HepG2 (cell line): Measurements from ENCODE around the gene TJAP1. TPM values are rescaled to one million over a fixed set of nuclear protein-coding genes. Genes with fewer than 3 reads are reported as not detected.
A peak's percentile ranks its signal among the peaks of the same experiment; 100 is the strongest.

Experiments used
- GPN1 ChIP-seq: sonication (generic); formaldehyde crosslinking; IDR thresholded peaks from 2 replicates; pipeline ENCODE4 v1.5.1; 2020; ENCODE audit warnings: missing genetic modification reagents, borderline replicate concordance
- NR3C1 ChIP-seq: sonication (generic); formaldehyde crosslinking; IDR thresholded peaks from 2 replicates; pipeline ENCODE4 v1.4.0; 2020; ENCODE audit warnings: missing genetic modification reagents
- PHF20 ChIP-seq: sonication (generic); formaldehyde crosslinking; IDR thresholded peaks from 2 replicates; pipeline ENCODE4 v1.5.0; 2020; ENCODE audit warnings: mild to moderate bottlenecking, missing genetic modification reagents
- POLR2G ChIP-seq: fragments of 200-400 bp; formaldehyde crosslinking; IDR thresholded peaks from 2 replicates; pipeline ENCODE4 v1.6.1; 2018; ENCODE audit warnings: mild to moderate bottlenecking, low read depth, low read length, moderate library complexity
- SMAD1 ChIP-seq: sonication (generic); formaldehyde crosslinking; IDR thresholded peaks from 2 replicates; pipeline ENCODE4 v1.4.0; 2020; ENCODE audit warnings: missing genetic modification reagents, low read depth, mild to moderate bottlenecking, borderline replicate concordance
- ZNF331 ChIP-seq: sonication (generic); formaldehyde crosslinking; IDR thresholded peaks from 2 replicates; pipeline ENCODE4 v1.4.0; 2020; ENCODE audit warnings: missing genetic modification reagents
- ZNF530 ChIP-seq: sonication (generic); formaldehyde crosslinking; IDR thresholded peaks from 2 replicates; pipeline ENCODE4 v1.5.0; 2020; ENCODE audit warnings: low read depth, mild to moderate bottlenecking, missing genetic modification reagents
- ZNF660 ChIP-seq: sonication (generic); formaldehyde crosslinking; IDR thresholded peaks from 2 replicates; pipeline ENCODE4 v1.5.1; 2020; ENCODE audit warnings: mild to moderate bottlenecking, low read depth, missing genetic modification reagents, borderline replicate concordance
- polyA plus RNA-seq, 8 experiments: library from polyadenylated mRNA; depleted of rRNA in 3 of 8; stranded (reverse) in 7 of 8; unstranded in 1 of 8; fragments of >200 nt; fragmentation: Illumina TruSeq in 4 of 8; extraction: Trizol in 4 of 8; gene quantifications; 2 replicates each; pipeline versions ENCODE4 v1.2.1 to v1.2.3, GENCODE V29; 2011 to 2016; ENCODE audit warnings: low read depth in 4 of 8, missing spikeins in 1 of 8, mixed read lengths in 1 of 8; ENCODE audit not compliant: insufficient read depth in 1 of 8
- total RNA-seq, 5 experiments: library from RNA; depleted of rRNA; stranded (reverse); fragments of >200 nt; fragmentation: Illumina TruSeq; extraction: Trizol; gene quantifications; 2 replicates each; pipeline ENCODE4 v1.2.3, GENCODE V29; 2016; ENCODE audit warnings: low read depth in 1 of 5
- TF ChIP-seq, protein P1 (sequence below): sonication (generic); formaldehyde crosslinking; IDR thresholded peaks from 2 replicates; pipeline ENCODE4 v1.4.0; 2020; ENCODE audit warnings: missing genetic modification reagents, borderline replicate concordance
- TF ChIP-seq, protein P2 (sequence below): sonication (generic); formaldehyde crosslinking; IDR thresholded peaks from 2 replicates; pipeline ENCODE4 v1.5.0; 2020; ENCODE audit warnings: mild to moderate bottlenecking, missing genetic modification reagents

Gene TJAP1
- total and polyA plus RNA-seq, 2 of the 13 experiments (the other 11 are each of a cell fraction or from before 2014, with no cell fraction given): 15.7 to 41.6 TPM

DNA sequence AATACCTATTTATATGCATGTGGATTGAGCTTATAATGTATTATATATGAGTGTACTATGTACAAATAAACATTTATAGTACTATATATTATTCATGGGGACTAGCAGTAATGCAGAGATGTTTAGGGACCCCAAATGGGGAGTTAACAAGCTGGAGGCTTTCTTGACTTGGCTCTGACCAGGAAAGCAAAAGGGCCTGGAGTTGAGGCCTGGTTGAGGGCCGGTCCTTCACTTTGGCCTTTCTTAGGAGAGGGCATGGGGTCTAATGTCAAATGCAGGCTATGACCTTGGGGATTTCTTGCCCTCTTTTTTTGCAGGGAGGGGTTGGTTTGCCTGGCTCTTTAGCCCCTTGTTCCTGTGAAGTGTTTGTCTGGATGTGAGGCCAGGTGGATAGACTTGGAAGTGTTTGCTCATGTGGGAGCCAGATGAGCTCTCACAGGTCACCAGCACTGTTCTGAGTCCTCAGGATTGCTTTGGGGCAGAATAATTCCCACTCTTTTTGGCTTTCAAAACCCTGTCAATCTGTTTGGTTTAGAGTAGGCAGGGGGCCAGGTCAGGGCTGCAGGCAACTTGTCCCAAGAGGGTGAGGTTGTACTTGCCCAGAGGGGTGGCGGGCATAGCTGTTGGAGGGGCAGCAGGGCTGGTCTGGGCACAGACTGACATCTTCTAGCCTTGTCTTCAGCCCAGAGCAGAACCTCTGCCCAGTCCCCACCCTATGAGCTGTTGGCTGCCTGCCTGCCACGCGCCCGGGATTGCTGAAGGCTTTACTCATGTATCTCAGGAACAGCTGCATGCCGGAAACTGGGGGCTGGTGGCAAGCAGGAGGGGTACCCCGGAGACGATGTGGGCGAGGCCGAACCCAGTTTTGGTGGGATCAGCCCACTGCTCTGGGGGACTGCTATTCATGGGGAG lies 14.6 kb downstream of the TJAP1 start (continued):
- TF ChIP-seq ZNF331 (CRISPR knock-in tag) (no peak), ZNF660 (CRISPR knock-in tag) (no peak), NR3C1 (CRISPR knock-in tag) (no peak), POLR2G (peak; percentile 30; the same call in 1 of the 2 replicates), SMAD1 (CRISPR knock-in tag) (no peak), ZNF530 (no peak), GPN1 (CRISPR knock-in tag) (no peak), PHF20 (no peak)
- TF ChIP-seq, protein P1, sequence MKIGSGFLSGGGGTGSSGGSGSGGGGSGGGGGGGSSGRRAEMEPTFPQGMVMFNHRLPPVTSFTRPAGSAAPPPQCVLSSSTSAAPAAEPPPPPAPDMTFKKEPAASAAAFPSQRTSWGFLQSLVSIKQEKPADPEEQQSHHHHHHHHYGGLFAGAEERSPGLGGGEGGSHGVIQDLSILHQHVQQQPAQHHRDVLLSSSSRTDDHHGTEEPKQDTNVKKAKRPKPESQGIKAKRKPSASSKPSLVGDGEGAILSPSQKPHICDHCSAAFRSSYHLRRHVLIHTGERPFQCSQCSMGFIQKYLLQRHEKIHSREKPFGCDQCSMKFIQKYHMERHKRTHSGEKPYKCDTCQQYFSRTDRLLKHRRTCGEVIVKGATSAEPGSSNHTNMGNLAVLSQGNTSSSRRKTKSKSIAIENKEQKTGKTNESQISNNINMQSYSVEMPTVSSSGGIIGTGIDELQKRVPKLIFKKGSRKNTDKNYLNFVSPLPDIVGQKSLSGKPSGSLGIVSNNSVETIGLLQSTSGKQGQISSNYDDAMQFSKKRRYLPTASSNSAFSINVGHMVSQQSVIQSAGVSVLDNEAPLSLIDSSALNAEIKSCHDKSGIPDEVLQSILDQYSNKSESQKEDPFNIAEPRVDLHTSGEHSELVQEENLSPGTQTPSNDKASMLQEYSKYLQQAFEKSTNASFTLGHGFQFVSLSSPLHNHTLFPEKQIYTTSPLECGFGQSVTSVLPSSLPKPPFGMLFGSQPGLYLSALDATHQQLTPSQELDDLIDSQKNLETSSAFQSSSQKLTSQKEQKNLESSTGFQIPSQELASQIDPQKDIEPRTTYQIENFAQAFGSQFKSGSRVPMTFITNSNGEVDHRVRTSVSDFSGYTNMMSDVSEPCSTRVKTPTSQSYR (CRISPR knock-in tag): no peak
- TF ChIP-seq, protein P2, sequence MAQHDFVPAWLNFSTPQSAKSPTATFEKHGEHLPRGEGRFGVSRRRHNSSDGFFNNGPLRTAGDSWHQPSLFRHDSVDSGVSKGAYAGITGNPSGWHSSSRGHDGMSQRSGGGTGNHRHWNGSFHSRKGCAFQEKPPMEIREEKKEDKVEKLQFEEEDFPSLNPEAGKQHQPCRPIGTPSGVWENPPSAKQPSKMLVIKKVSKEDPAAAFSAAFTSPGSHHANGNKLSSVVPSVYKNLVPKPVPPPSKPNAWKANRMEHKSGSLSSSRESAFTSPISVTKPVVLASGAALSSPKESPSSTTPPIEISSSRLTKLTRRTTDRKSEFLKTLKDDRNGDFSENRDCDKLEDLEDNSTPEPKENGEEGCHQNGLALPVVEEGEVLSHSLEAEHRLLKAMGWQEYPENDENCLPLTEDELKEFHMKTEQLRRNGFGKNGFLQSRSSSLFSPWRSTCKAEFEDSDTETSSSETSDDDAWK (CRISPR knock-in tag): no peak
